ENCODE results near the gene NOTCH2.

NOTCH2 gene

GRCh38 chr1:119902775-119903442 is 166.6 kb downstream of the NOTCH2 start:
- FAIRE-seq, result no peak

DNA sequence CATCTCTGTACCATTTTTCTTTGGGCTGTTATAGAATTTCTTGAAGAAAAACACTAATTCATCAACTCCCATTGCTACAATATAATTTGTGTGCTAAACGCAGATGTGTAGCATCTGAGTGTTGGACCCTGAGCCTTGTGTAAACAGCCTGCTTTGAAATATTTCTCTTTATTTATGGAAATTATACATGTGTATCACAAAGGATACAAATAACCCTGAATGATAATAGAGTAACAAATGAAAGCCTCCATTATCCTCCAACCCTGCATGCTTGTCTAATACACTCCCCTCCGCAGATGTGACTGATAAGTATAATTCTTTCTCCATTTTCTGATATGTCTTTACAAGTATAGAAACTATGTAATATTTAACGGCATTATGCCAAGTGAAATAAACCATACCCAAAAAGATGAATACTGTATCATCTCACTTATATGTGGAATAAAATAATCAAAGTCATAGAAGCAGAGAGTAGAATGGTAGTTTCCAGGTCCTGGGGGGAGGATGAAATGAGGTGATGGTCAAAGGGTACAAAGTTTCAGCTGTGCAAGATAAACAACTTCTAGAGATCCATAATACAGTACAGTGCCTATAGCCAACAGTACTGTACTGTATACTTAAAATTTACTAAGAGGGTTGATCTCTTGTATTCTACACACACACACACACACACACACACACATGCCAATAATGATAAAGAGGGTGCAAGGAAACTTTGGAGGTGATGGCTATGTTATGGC is 170.3 kb downstream of the NOTCH2 start:
- no peak for FAIRE-seq

GRCh38 chr1:119898530-119898929 is 170.9 kb downstream of the NOTCH2 start:
- no peak for FAIRE-seq

- FAIRE-seq, result no peak
These were observed 173.2 kb downstream of the NOTCH2 start, which contains the start of gene ADAM30 for GRCh38 chr1:119896303-119896702. TSS of gene ADAM30 (minus strand) at chr1:119896515. CDS start at chr1:119896336, 179 bp downstream.

DNA sequence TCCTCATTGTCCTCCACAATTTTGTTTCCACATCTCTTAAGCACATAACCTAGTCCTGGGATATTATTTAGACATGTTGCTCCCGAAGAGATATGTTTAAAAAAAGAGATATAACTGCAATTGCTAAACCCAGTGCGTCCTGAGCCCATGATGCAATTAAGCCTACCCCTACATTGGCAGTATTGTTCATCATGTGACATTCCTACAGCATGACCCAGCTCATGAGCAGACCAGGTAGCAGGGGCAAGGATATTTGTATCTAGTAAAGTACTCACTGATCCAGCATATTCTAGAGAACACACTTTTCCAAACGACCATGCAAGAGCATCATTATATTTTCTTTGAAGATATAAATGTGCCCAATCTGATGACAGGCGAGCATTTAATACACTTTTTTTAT is 174.4 kb downstream of the NOTCH2 start:
- FAIRE-seq, result no peak

DNA sequence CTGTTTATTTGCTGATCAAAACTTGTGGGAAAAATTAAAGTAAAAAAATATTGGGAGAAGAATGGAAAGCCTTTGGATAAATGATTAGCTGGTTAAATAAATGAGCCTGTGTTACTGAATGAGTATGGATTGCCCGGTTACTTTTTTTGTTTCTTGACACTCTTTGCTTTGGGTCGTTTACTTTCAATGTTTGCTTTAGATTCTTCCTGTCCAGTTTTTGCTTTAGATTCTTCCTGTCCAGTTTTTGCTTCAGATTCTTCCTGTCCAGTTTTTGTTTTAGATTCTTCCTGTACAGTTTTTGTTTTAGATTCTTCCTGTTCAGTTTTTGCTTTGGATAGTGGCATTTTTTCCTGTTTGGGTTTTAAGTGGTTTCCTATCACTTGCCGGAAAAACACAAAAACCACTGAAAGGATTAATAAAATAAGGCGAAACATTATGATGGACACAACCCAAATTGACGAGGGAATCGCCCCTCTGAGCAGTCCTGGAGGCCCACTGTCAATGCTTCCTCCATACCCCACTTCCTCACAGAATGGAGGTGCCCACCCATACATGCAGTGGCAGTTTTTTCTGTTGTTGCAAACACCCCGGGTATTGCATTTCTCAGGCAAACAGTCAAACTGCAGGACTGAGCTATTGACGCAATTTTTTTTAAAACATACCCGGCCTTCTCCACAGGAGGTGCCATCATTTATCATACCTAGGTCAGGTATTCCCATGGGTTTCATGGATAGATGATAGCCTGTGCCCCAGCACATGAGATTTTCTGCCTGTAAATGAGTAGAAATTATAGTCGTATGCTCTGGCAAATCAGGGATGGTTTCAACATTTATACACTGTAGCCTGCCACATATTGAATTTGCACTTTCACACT is 175.4 kb downstream of the NOTCH2 start:
- no peak for FAIRE-seq

GRCh38 chr1:119893238-119893791 is 176.1 kb downstream of the NOTCH2 start:
- FAIRE-seq, result no peak

GRCh38 chr1:119891386-119891785 is 178.1 kb downstream of the NOTCH2 start:
- FAIRE-seq, result no peak

- FAIRE-seq, result no peak
These were observed 181.0 kb downstream of the NOTCH2 start for GRCh38 chr1:119888476-119888875.

GRCh38 chr1:119887427-119887826 is 182.0 kb downstream of the NOTCH2 start:
- FAIRE-seq, result no peak

- no peak for FAIRE-seq
These were observed 183.3 kb downstream of the NOTCH2 start for GRCh38 chr1:119885903-119886783.

GRCh38 chr1:119884711-119885110 is 184.8 kb downstream of the NOTCH2 start:
- no peak for FAIRE-seq

DNA sequence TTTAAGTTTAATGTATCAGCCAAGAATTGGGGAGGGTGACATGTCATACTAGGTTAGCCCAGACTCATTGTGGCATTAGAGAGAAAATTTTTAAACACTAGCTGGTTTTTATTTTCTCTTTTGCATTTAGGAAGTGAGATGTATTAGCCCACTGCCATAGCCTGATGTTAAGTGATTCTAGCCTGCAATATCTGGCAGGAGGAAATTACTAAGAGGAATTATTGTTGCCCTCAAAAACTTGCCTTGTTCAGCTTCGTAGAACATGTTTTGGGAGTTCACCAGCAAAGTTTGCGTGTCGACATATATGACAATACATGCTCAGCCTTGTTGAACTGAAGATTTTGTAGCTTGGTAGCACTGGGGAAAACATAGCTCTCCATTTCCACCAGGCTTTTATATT is 185.6 kb downstream of the NOTCH2 start:
- no peak for FAIRE-seq

DNA sequence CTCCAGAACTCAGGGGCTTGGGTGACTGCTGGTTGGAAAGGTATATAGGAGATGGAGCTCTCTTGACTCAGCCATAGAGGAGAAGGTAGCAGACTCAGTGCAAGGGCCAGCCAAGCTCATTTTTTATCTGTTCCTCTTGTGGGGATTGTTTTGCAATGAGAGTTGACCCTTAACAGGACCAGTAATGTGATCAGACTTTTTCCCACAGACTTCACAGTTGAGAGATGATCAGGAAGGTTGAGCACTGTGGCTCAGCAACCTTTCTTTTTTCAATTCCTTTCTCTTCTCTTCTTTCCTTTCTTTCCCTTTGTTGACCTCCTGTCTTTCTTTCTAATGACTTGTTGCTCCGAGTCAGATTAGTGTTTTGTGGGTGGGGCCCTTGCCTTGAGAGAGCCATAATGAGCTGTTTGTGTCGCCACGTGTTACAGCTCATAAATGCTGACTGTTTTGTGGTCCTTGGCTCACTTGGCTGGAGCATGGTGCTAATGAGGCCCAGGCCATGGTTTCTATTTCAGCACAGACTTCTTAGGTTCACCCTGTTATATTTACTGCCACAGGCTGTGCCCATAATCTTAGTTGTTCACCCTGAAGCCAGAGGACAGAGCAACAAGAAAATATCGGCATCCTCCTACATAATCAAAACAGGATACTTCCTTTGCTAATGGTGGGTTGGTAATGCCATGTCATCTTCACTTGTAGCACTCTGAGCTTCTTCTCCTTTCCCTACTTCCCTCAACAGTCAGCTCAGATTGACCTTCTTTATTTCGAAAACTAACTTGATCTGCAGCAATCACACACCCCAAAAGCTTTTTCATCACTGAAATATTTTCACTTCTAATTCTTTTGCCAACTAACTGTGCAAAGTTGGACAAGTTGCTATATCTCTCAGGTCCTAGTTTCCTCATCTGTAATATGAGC is 187.1 kb downstream of the NOTCH2 start:
- no peak for FAIRE-seq

DNA sequence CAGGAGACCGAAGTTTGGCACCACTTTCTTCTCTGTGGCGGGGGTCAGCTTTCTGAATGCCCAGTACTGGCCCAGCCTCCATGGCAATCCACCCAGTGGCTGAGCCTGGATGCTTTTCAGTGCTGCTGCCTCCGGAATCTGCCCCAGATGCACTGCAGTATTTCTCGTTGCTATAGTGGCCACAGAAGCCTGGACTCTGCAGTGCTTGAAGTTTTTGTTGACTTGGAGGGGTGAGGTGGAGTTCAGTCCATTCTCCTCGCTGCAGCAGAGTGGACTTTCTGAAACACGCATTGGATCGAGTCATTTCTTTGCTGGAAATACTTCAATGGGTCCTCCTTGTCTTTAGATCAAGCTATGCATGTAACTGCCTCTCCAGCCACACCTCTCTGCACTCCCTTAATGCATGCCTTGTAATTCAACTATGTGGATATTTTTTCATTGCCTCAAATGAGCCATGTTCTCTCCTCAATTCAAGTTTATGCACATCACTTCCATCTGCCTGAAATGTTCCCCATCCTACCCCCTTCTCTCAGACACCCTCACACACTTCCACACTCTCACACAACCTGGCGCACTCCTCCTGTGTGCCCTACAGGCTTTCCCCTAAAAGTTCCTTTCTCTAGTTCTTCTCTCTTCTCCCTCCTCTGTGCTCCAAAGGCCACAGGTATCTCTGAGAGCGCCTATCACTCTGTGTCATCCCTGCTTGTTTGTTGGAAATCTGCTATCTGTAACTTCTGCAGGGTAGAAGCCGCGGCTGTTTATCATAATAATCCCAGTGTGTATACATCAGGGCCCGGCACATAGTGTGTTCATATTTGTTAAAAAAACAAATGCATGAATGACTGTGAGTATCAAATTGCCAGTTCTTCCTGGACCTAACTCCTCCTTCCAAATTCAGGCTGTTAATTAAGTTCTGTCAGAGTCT is 189.7 kb downstream of the NOTCH2 start:
- FAIRE-seq, result no peak

DNA sequence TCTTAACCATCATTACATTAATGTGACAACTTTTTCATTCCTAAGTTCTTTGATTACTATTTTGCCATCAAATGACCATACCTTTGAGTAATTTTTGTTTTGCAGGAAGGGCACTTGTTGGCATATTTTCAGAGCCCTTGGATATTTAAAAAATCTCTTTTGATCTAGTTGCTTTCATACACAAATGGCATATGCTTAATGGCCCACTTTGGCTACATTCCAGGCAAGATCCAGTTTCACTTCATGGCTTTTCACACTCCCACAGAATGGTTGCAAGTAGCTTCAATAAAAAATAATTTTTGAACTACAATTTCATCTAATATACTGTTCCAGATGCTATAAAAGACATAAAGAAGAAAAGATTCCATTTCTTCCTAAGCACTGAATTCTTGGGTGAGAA is 191.3 kb downstream of the NOTCH2 start:
- FAIRE-seq, result no peak

DNA sequence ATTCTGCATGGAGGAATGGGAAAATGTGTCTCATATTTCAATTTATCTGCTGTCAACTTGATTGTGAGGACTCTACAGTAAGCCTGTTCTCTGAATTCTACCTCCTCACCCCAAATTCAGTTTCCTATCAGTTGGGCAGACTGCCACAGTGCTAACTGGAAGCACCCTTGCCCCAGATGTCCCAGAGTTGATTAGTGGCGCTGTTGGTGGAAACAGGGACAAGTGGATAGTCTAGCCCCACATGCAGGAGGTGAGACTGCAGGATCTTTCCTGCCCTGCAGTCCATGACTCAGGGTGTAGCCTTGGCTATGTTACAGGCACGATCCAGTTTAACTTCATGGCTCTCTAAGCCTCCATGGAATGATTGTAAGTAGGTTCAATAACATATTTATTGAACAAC is 195.3 kb downstream of the NOTCH2 start:
- FAIRE-seq, result no peak

DNA sequence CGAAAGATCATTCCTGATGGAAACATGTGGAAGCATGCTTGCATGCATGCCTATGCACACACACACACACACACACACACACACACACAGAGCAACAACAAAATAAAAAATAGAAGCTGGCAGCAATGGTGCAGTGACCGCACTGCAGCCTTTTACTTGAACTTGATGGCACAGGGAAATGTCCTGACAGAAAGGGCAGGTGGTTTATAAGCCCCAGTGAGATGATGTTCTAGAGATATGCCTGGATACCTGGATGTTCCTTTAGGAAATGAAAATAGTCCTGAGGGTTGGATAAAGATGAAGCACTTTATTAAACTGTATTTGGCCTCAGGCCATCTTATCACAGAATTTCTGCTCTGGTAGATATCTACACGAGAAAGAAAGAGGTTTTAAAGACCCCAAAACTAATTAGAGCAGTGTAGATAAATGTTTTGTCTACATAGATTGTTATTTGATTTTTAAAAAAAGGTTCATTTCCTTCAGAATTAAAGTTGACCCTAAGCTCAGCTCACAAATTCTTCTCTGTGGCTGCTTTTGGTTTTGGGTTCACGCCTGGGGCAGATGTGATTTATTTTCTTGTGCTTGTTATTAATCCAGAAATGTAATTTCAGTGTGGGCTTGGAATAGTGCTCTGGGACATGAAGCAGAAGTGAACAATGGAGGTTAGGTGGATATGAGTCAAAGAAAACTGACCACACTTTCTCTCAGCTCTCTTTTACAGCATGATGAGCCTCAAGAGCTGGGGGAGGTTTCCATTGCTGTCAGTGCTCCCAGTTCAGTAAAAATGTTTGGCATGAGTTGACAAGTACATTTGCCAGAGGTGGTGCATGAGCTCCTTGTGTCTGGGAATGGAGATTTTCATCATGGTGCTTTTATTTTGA is 196.1 kb downstream of the NOTCH2 start:
- FAIRE-seq, result peak; percentile 54

DNA sequence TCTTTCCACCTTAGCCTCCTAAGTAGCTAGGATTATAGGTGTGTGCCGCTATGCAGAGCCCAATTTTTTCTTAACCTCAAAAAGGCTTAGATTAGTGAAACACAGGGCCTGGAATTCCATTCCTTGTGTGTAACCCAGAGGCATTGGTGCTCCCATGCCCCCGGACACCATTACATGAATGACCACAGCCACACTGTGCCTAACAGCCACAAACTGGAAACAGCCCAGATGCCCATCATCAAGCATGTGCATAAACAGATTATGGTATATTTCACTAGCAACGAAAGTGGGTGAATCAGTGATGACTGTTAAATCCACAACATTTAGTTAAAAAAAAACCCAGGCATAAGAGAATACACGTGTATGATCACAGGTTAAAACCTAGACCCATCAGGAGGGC is 197.6 kb downstream of the NOTCH2 start:
- FAIRE-seq, result no peak
